Glutamatergic neuron (in vitro differentiated cells): Measurements from ENCODE around the gene CPN2. TPM values are rescaled to one million over a fixed set of nuclear protein-coding genes. Genes with fewer than 3 reads are reported as not detected.

Experiments
- DNase-seq: peaks from one replicate; pipeline ENCODE4 v3.0.0; 2022
- H3K27ac Mint-ChIP-seq: one replicate; pipeline ENCODE4 v1.8.0; 2020; ENCODE audit warnings: mild to moderate bottlenecking, mixed read lengths, inconsistent platforms; ENCODE audit not compliant: unreplicated experiment
- H3K27me3 Mint-ChIP-seq: one replicate; pipeline ENCODE4 v1.8.0; 2020; ENCODE audit warnings: mild to moderate bottlenecking, moderate library complexity, mixed read lengths, inconsistent platforms; ENCODE audit not compliant: unreplicated experiment
- H3K36me3 Mint-ChIP-seq: one replicate; pipeline ENCODE4 v1.8.0; 2020; ENCODE audit warnings: mild to moderate bottlenecking, mixed read lengths, inconsistent platforms; ENCODE audit not compliant: unreplicated experiment
- H3K4me1 Mint-ChIP-seq: one replicate; pipeline ENCODE4 v1.8.0; 2020; ENCODE audit warnings: mild to moderate bottlenecking, low read depth, mixed read lengths, inconsistent platforms; ENCODE audit not compliant: unreplicated experiment
- H3K4me3 Mint-ChIP-seq: one replicate; pipeline ENCODE4 v1.8.0; 2020; ENCODE audit warnings: mild to moderate bottlenecking, mixed read lengths, inconsistent platforms; ENCODE audit not compliant: unreplicated experiment
- H3K9me3 Mint-ChIP-seq: one replicate; pipeline ENCODE4 v1.8.0; 2020; ENCODE audit warnings: mild to moderate bottlenecking, moderate library complexity, mixed read lengths, inconsistent platforms; ENCODE audit not compliant: unreplicated experiment
- total RNA-seq: library from RNA; stranded (reverse); fragmentation: NEBNext Ultra II Directional; extraction: Animal tissue kit (Norgen Biotek cat#: 25700); gene quantifications from one replicate; pipeline ENCODE4 v1.2.1, GENCODE V29; 2021; ENCODE audit not compliant: unreplicated experiment
- TF ChIP-seq, protein P1 (sequence below): fragments of 200-600 bp; sonication (generic); IDR thresholded peaks from one replicate; pipeline ENCODE4 v1.5.0; 2021; ENCODE audit not compliant: partially characterized antibody, unreplicated experiment

CPN2 gene
- total RNA-seq, 1 donor from 2014 or later, result not detected

DNA sequence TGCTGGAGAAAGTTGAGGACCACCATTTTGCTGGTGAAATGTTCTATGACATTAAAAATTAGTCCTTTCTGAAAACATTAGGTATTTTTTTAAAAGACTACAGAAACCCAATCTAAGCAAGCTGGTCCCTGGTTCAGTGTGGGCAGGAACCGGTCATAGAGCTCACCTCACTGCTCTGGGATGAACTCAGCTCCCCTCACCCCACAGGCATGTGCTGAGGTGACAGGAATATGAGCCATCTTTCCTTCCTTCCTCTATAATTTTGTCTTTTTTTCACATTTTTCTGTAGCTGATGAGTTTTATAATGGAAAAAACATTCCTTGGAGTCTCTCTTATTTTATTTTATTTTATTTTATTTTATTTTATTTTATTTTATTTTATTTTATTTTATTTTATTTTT is 26.6 kb upstream of the CPN2 start:
- no peak for DNase-seq
- no peaks in the 10 kb centered on the region for H3K27me3 Mint-ChIP-seq
- TF ChIP-seq, protein P1, sequence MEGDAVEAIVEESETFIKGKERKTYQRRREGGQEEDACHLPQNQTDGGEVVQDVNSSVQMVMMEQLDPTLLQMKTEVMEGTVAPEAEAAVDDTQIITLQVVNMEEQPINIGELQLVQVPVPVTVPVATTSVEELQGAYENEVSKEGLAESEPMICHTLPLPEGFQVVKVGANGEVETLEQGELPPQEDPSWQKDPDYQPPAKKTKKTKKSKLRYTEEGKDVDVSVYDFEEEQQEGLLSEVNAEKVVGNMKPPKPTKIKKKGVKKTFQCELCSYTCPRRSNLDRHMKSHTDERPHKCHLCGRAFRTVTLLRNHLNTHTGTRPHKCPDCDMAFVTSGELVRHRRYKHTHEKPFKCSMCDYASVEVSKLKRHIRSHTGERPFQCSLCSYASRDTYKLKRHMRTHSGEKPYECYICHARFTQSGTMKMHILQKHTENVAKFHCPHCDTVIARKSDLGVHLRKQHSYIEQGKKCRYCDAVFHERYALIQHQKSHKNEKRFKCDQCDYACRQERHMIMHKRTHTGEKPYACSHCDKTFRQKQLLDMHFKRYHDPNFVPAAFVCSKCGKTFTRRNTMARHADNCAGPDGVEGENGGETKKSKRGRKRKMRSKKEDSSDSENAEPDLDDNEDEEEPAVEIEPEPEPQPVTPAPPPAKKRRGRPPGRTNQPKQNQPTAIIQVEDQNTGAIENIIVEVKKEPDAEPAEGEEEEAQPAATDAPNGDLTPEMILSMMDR, result no peak
- no peak overlapping the region for H3K27ac Mint-ChIP-seq
- peaks cover 25% of the 10 kb centered on the region for H3K4me1 Mint-ChIP-seq
- H3K4me3 Mint-ChIP-seq, result no peak overlapping the region
- no peaks in the 10 kb centered on the region for H3K36me3 Mint-ChIP-seq
- H3K9me3 Mint-ChIP-seq, result no peaks in the 10 kb centered on the region

DNA sequence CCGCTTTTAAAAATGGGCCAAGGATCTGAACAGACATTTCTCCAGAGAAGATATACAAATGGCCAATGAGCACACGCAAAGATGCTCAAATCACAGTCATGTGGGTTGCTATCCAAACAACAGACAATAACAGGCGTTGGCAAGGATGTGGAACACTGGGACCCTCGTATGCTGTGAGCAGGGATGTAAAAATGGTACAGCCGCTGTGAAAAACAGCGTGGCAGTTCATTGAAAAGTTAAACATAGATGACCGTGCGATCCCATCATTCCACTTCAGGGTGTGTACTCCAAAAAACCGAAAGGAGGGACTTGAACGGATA is 25.1 kb upstream of the CPN2 start:
- Mint-ChIP-seq H3K27me3 (peaks cover 4% of the 10 kb centered on the region), H3K4me3 (no peak overlapping the region), H3K9me3 (no peaks in the 10 kb centered on the region), H3K4me1 (peaks cover 22% of the 10 kb centered on the region), H3K27ac (no peak overlapping the region), H3K36me3 (no peaks in the 10 kb centered on the region)
- DNase-seq, result no peak
- TF ChIP-seq, protein P1, result no peak

DNA sequence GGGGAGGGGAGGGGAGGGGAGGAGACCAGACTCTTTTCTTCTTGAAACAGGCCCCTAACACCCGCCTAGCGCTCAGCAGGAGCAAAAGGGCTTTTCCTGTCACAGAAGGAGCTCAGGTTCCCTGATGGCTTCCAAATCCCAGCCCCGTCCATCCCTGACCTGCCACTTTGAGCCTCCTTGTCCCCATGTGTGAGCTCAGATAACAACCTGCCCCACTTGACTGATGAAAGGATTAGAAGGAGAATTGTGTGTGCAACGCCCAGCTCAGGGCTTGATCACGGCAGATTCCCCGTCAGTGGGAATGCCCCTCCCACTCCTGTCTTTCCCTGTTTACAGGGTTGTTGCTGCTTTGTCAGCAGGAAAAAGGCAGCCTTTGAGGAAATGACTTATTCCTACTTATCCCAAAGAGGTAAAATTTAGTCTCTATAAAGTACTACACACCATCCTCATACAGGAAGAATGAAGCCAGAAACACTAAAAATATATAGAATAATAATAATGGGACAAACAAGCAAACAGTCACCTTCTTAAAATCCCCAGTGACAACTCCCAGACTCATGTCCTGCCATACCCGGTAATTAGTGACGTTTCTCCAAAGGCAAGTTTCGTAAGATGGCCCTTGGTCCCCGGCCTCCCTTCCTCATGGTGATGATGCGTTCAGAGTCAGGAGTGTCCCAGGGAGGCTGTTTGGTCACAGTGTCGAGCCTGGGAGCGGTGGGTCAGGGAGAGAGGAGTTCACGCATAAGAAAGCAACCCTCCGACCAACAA is 24.5 kb upstream of the CPN2 start:
- TF ChIP-seq, protein P1, result no peak
- H3K9me3 Mint-ChIP-seq, result no peaks in the 10 kb centered on the region
- peaks cover 4% of the 10 kb centered on the region for H3K27me3 Mint-ChIP-seq
- no peak for DNase-seq
- H3K4me3 Mint-ChIP-seq, result no peak overlapping the region
- H3K4me1 Mint-ChIP-seq, result peaks cover 22% of the 10 kb centered on the region
- no peaks in the 10 kb centered on the region for H3K36me3 Mint-ChIP-seq
- peak overlapping the region; percentile 40 for H3K27ac Mint-ChIP-seq

DNA sequence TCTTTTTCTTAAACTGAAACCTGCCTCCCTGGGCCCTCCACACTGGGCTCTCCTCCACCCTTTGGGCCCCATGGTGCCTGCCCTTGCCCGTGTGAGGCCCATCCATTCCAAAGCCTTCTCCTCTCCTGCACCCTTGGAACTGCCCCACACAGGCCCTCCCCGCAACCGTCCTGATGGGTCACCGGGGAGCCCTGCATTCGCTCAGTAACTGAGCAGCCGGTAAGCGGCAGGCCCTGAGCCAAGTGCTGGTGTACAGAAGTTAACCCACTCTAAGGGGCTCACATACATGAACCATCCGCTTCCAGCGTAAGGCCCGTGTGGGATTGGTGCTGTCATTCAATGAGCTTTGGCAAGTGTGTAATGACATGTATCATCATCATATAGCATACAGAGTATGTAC is 23.8 kb upstream of the CPN2 start:
- no peaks in the 10 kb centered on the region for H3K36me3 Mint-ChIP-seq
- peak overlapping the region; percentile 77 for H3K27ac Mint-ChIP-seq
- TF ChIP-seq, protein P1, result no peak
- no peak for DNase-seq
- peaks cover 4% of the 10 kb centered on the region for H3K27me3 Mint-ChIP-seq
- no peak overlapping the region for H3K4me3 Mint-ChIP-seq
- H3K9me3 Mint-ChIP-seq, result no peaks in the 10 kb centered on the region
- H3K4me1 Mint-ChIP-seq, result peaks cover 19% of the 10 kb centered on the region

DNA sequence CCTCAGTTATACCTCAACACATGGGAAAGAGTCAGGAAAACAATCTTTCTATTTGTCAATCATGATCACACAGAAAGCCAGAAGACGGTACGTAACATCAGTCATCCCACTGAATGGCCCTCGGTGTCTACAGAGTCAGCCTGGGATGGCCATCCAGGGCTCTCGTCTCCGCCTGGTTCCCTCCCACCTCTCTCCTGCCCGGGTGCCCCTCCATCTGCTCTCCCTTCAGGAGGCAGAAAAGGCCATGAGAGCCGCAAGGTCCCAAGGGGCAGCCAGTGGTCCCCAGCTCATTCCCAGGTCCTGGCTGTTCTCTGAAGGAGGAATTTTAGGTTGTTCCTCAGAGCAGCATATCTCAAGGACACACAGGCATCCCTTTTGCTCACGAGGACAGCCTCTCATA is 22.8 kb upstream of the CPN2 start:
- Mint-ChIP-seq H3K4me3 (no peak overlapping the region), H3K9me3 (no peaks in the 10 kb centered on the region), H3K27me3 (peaks cover 5% of the 10 kb centered on the region), H3K4me1 (peaks cover 17% of the 10 kb centered on the region), H3K36me3 (no peaks in the 10 kb centered on the region), H3K27ac (peak overlapping the region; percentile 45)
- peak; percentile 57 for DNase-seq
- TF ChIP-seq, protein P1, result no peak
